Liver (tissue), 9 donors: ENCODE measurements around the gene GATM. TPM values are rescaled to one million over a fixed set of nuclear protein-coding genes. Genes with fewer than 3 reads are reported as not detected.

ENCODE experiments used
- DNase-seq: peaks from one replicate; pipeline ENCODE4 v3.0.0-alpha.2; 2017; ENCODE audit warnings: low spot score
- H3K27ac ChIP-seq, 2 donors: one replicate each; pipeline ENCODE4 v1.7.0; 2013; ENCODE audit warnings: inconsistent platforms in 2 of 2, low read length in 2 of 2, control low read depth in 1 of 2, low read depth in 1 of 2, mild to moderate bottlenecking in 1 of 2
- H3K27me3 ChIP-seq, 4 donors: one replicate each; pipeline versions ENCODE4 v1.6.1 to v1.7.0; 2013; ENCODE audit warnings: low read length in 3 of 4, inconsistent platforms in 1 of 4, mild to moderate bottlenecking in 1 of 4, moderate library complexity in 1 of 4; ENCODE audit not compliant: control insufficient read depth in 4 of 4, insufficient read depth in 4 of 4
- H3K36me3 ChIP-seq, 4 donors: one replicate each; pipeline versions ENCODE4 v1.6.1 to v1.7.0; 2013; ENCODE audit warnings: low read length in 3 of 4, mild to moderate bottlenecking in 3 of 4, low read depth in 1 of 4, moderate library complexity in 1 of 4; ENCODE audit not compliant: control insufficient read depth in 4 of 4, insufficient read depth in 3 of 4
- H3K4me1 ChIP-seq, 4 donors: one replicate each; pipeline versions ENCODE4 v1.6.1 to v1.7.0; 2013; ENCODE audit warnings: low read length in 3 of 4, mild to moderate bottlenecking in 3 of 4, moderate library complexity in 1 of 4; ENCODE audit not compliant: control insufficient read depth in 4 of 4, insufficient read depth in 4 of 4
- H3K4me3 ChIP-seq, 3 donors: one replicate each; pipeline versions ENCODE4 v1.6.1 to v1.7.0; 2013; ENCODE audit warnings: low read length in 3 of 3, control low read depth in 1 of 3, low read depth in 1 of 3, mild to moderate bottlenecking in 1 of 3
- H3K9ac ChIP-seq, 2 donors: one replicate each; pipeline ENCODE4 v1.7.0; 2013; ENCODE audit warnings: low read length in 2 of 2, mild to moderate bottlenecking in 2 of 2, moderate library complexity in 2 of 2, control low read depth in 1 of 2, low read depth in 1 of 2
- H3K9me3 ChIP-seq, 4 donors: one replicate each; pipeline versions ENCODE4 v1.6.1 to v1.7.0; 2013; ENCODE audit warnings: low read length in 3 of 4; ENCODE audit not compliant: control insufficient read depth in 4 of 4
- EGR1 ChIP-seq, 2 donors: IDR thresholded peaks; 2 replicates each; pipeline ENCODE4 v1.6.1; 2016 to 2018; ENCODE audit warnings: antibody characterized with exemption in 2 of 2, low read depth in 2 of 2
- FOXA1 ChIP-seq: IDR thresholded peaks from 2 replicates; pipeline ENCODE4 v1.6.1; 2016; ENCODE audit warnings: antibody characterized with exemption
- GABPA ChIP-seq, 2 donors: IDR thresholded peaks in 1 of 2; conservative IDR thresholded peaks in 1 of 2; 2 replicates each; pipeline ENCODE4 v1.6.1; 2016; ENCODE audit warnings: antibody characterized with exemption in 2 of 2, mild to moderate bottlenecking in 1 of 2, moderate library complexity in 1 of 2
- HNF4A ChIP-seq, 2 donors: conservative IDR thresholded peaks; 2 replicates each; pipeline ENCODE4 v1.6.1; 2016; ENCODE audit warnings: antibody characterized with exemption in 2 of 2, mild to moderate bottlenecking in 2 of 2
- HNF4G ChIP-seq: IDR thresholded peaks from 2 replicates; pipeline ENCODE4 v1.6.1; 2016; ENCODE audit warnings: antibody characterized with exemption
- JUND ChIP-seq, 2 donors: IDR thresholded peaks; 2 replicates each; pipeline ENCODE4 v1.6.1; 2016; ENCODE audit warnings: antibody characterized with exemption in 2 of 2
- NR2F2 ChIP-seq: IDR thresholded peaks from 2 replicates; pipeline ENCODE4 v1.6.1; 2016; ENCODE audit warnings: antibody characterized with exemption
- RAD21 ChIP-seq, 2 donors: IDR thresholded peaks; 2 replicates each; pipeline ENCODE4 v1.6.1; 2016; ENCODE audit warnings: antibody characterized with exemption in 2 of 2, mild to moderate bottlenecking in 2 of 2
- RXRA ChIP-seq, 2 donors: IDR thresholded peaks; 2 replicates each; pipeline ENCODE4 v1.6.1; 2017 to 2018; ENCODE audit warnings: antibody characterized with exemption in 2 of 2, mild to moderate bottlenecking in 1 of 2
- SP1 ChIP-seq: IDR thresholded peaks from 2 replicates; pipeline ENCODE4 v1.6.1; 2018; ENCODE audit warnings: antibody characterized with exemption, mild to moderate bottlenecking
- WGBS: extraction: QIAGEN DNeasy Blood & Tissue Kit; methylation state at CpG from one replicate; pipeline ENCODE4 v1.1.7; 2013; 5-methylcytosine and 5-hydroxymethylcytosine counted together
- polyA plus RNA-seq, 2 donors: library from polyadenylated mRNA; stranded (reverse) in 1 of 2; unstranded in 1 of 2; fragments of 200-250 nt in 1 of 2; fragments of >200 nt in 1 of 2; fragmentation: Nextera tagmentation in 1 of 2; extraction: Ambion mirVana in 1 of 2; gene quantifications; one replicate each; pipeline versions ENCODE4 v1.2.1 to v1.2.3, GENCODE V29; 2013 to 2015
- total RNA-seq, 2 donors: library from RNA; depleted of rRNA; stranded (reverse); fragments of >200 nt; gene quantifications; one replicate each; pipeline ENCODE4 v1.2.3, GENCODE V29; 2014
- TF ChIP-seq, protein P1 (sequence below): IDR thresholded peaks from 2 replicates; pipeline ENCODE4 v1.6.1; 2016; ENCODE audit warnings: antibody characterized with exemption
- TF ChIP-seq, protein P2 (sequence below): IDR thresholded peaks from 2 replicates; pipeline ENCODE4 v1.6.1; 2016; ENCODE audit warnings: antibody characterized with exemption
- TF ChIP-seq, protein P3 (sequence below): IDR thresholded peaks from 2 replicates; pipeline ENCODE4 v1.6.1; 2016; ENCODE audit warnings: antibody characterized with exemption
- donor health status: healthy.
- donor health status: healthy.
- donor health status: healthy.
- donor health status: healthy.
- donor health status: healthy.

GATM gene
- total and polyA plus RNA-seq, 4 donors = 401 to 1,079 (median 674) TPM

DNA sequence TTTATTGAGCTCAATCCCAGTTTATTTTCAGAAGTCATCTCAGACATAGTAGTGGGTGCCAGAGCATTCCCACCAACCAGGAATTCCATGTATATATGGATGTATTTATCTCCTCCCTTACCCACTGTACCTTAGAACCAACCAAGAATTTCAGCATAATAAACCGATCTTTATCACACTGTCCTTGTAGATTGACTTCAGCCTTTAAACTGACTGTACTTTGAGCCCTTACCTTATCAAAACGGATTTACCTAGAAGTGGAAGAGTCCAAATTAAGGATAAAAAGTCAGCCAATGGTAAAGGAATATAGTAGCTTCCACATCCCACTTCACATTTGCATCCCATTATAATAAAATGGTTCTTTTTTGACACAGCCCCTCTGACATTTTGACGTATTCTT lies 37.9 kb downstream of the GATM start:
- TF ChIP-seq RXRA (IDR thresholded peaks at IDR 0.05) (peak in 1 of 2 donors; percentile 18), HNF4G (no peak), GABPA (IDR thresholded peaks at IDR 0.05 in 1 of 2, conservative IDR thresholded peaks at IDR 0.05 in 1 of 2) (no peak), HNF4A (conservative IDR thresholded peaks at IDR 0.05) (peak; percentile 29 to 51), RAD21 (IDR thresholded peaks at IDR 0.05) (no peak)
- TF ChIP-seq, protein P1, sequence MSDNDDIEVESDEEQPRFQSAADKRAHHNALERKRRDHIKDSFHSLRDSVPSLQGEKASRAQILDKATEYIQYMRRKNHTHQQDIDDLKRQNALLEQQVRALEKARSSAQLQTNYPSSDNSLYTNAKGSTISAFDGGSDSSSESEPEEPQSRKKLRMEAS = no peak
- no peaks in the 10 kb centered on the region for H3K27me3 ChIP-seq
- no peak overlapping the region for H3K4me3 ChIP-seq
- peaks cover 7 to 58% (median 46%) of the 10 kb centered on the region in 4 donors for H3K4me1 ChIP-seq
- no peak for DNase-seq
- no peaks in the 10 kb centered on the region for H3K9me3 ChIP-seq
- H3K36me3 ChIP-seq = no peaks in the 10 kb centered on the region
- whole genome bisulfite sequencing = 48% methylated on average over 3 of the region's 3 CpGs
- no peak overlapping the region for H3K27ac ChIP-seq
- H3K9ac ChIP-seq = no peak overlapping the region

DNA sequence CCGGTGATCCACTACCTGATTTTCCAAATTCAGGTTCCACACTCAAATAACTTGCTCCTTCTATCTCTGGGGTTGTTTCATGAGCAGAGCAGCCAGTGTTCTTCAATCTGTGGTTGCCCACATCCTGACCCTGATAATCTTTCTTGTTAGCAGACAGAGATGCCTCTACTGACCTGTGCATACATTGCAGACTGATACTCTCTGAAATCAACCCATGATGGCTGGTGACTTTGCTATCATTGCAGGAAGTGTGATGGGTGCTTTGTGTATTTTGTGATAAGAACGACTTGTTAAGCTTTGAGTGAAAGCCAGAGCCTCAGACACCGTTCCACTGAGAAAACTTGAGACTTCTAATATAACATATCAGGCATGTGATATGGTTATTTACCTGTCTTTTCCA lies 39.9 kb downstream of the GATM start:
- H3K36me3 ChIP-seq = no peaks in the 10 kb centered on the region
- DNase-seq = no peak
- H3K27me3 ChIP-seq = no peaks in the 10 kb centered on the region
- no peak overlapping the region for H3K4me3 ChIP-seq
- no peak overlapping the region for H3K9ac ChIP-seq
- WGBS = 40% methylated on average over 3 of the region's 3 CpGs
- peaks cover 13 to 57% (median 38%) of the 10 kb centered on the region in 4 donors for H3K4me1 ChIP-seq
- H3K27ac ChIP-seq = no peak overlapping the region
- H3K9me3 ChIP-seq = no peaks in the 10 kb centered on the region
- TF ChIP-seq FOXA1 (no peak), RAD21 (IDR thresholded peaks at IDR 0.05) (no peak), JUND (IDR thresholded peaks at IDR 0.05) (no peak), SP1 (no peak), RXRA (IDR thresholded peaks at IDR 0.05) (no peak), EGR1 (IDR thresholded peaks at IDR 0.05; ENCODE audit: low read depth in 2 of 2) (no peak)
- TF ChIP-seq, protein P2, sequence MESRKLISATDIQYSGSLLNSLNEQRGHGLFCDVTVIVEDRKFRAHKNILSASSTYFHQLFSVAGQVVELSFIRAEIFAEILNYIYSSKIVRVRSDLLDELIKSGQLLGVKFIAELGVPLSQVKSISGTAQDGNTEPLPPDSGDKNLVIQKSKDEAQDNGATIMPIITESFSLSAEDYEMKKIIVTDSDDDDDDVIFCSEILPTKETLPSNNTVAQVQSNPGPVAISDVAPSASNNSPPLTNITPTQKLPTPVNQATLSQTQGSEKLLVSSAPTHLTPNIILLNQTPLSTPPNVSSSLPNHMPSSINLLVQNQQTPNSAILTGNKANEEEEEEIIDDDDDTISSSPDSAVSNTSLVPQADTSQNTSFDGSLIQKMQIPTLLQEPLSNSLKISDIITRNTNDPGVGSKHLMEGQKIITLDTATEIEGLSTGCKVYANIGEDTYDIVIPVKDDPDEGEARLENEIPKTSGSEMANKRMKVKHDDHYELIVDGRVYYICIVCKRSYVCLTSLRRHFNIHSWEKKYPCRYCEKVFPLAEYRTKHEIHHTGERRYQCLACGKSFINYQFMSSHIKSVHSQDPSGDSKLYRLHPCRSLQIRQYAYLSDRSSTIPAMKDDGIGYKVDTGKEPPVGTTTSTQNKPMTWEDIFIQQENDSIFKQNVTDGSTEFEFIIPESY = no peak
- TF ChIP-seq, protein P3, sequence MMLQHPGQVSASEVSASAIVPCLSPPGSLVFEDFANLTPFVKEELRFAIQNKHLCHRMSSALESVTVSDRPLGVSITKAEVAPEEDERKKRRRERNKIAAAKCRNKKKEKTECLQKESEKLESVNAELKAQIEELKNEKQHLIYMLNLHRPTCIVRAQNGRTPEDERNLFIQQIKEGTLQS = no peak

DNA sequence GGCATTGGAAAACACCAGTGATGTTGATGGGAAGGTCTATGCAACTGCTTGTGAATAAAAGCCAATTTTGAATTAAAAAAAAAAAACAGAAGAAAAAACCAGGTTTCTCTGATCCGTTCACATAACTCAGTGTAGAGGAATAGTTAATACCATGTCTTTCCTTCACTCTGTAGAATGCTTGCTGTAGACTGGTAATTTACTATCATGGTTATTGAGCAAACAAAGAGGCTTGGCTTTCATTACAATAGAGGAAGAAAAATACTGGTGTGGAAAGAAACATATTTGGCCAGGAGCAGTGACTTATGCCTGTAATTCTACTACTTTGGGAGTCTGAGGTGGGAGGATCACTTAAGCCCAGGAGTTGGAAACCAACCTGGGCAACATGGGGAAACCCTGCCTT lies 41.1 kb downstream of the GATM start:
- no peaks in the 10 kb centered on the region for H3K9me3 ChIP-seq
- TF ChIP-seq, protein P2 = no peak
- no peak for TF ChIP-seq NR2F2
- no peaks in the 10 kb centered on the region for H3K36me3 ChIP-seq
- no peak for DNase-seq
- no peak overlapping the region for H3K4me3 ChIP-seq
- no peak overlapping the region for H3K27ac ChIP-seq
- H3K4me1 ChIP-seq = peaks cover 10 to 47% (median 27%) of the 10 kb centered on the region in 4 donors
- H3K27me3 ChIP-seq = no peaks in the 10 kb centered on the region
- WGBS = 76% methylated on average over 1 of the region's 1 CpG
- no peak overlapping the region for H3K9ac ChIP-seq
